Gastroesophageal sphincter (tissue), 4 donors: ENCODE data around the gene MAN2C1. TPM values are rescaled to one million over a fixed set of nuclear protein-coding genes. Genes with fewer than 3 reads are reported as not detected.

Source experiments
- ATAC-seq: fragments of 150-250 bp; one replicate; pipeline ENCODE4 v1.9.1; 2016; ENCODE audit warnings: mild to moderate bottlenecking, moderate library complexity
- H3K27ac ChIP-seq, 4 donors: fragments of 200-600 bp; sonication (generic) in 3 of 4; 1 replicate in 3 of 4; 2 replicates in 1 of 4; pipeline ENCODE4 v1.5.1; 2016 to 2019
- H3K27me3 ChIP-seq: fragments of 200-600 bp; sonication (generic); one replicate; pipeline ENCODE4 v1.5.1; 2019
- H3K36me3 ChIP-seq, 2 donors: fragments of 200-600 bp; sonication (generic); one replicate each; pipeline ENCODE4 v1.5.1; 2019; ENCODE audit warnings: control low read depth in 1 of 2
- H3K4me1 ChIP-seq, 3 donors: fragments of 200-600 bp; sonication (generic); 1 replicate in 2 of 3; 2 replicates in 1 of 3; pipeline ENCODE4 v1.5.1; 2016 to 2019; ENCODE audit warnings: control low read depth in 2 of 3
- H3K4me3 ChIP-seq, 2 donors: fragments of 200-600 bp; sonication (generic); one replicate each; pipeline ENCODE4 v1.5.1; 2019; ENCODE audit warnings: mild to moderate bottlenecking in 1 of 2, moderate library complexity in 1 of 2
- H3K9me3 ChIP-seq, 3 donors: fragments of 200-600 bp; sonication (generic); one replicate each; pipeline ENCODE4 v1.5.1; 2017 to 2019; ENCODE audit warnings: control low read depth in 2 of 3
- EP300 ChIP-seq: sonication (generic); formaldehyde crosslinking; IDR thresholded peaks from one replicate; pipeline ENCODE4 v1.6.1; 2017; ENCODE audit warnings: antibody characterized with exemption, mild to moderate bottlenecking
- POLR2A ChIP-seq, 2 donors: fragments of 450-650 bp; IDR thresholded peaks; one replicate each; pipeline ENCODE4 v1.6.1; 2017; ENCODE audit warnings: antibody characterized with exemption in 2 of 2, mild to moderate bottlenecking in 2 of 2, moderate library complexity in 1 of 2
- POLR2AphosphoS5 ChIP-seq: sonication (generic); formaldehyde crosslinking; IDR thresholded peaks from one replicate; pipeline ENCODE4 v1.6.1; 2017; ENCODE audit warnings: antibody characterized with exemption
- WGBS, 2 donors: methylation state at CpG; one replicate each; pipeline ENCODE4 v1.1.5; 2018; ENCODE audit warnings: low coverage in 1 of 2; 5-methylcytosine and 5-hydroxymethylcytosine counted together
- total RNA-seq, 4 donors: library from RNA; depleted of rRNA; stranded (reverse); fragments of >200 nt; gene quantifications; one replicate each; pipeline ENCODE4 v1.1.0, GENCODE V29; 2016
- TF ChIP-seq, protein P1 (sequence below), 4 experiments: fragments of 200-600 bp in 2 of 4; fragments of 450-650 bp in 2 of 4; sonication (generic) in 1 of 4; IDR thresholded peaks; one replicate each; pipeline ENCODE4 v1.5.1; 2017 to 2019; ENCODE audit warnings: antibody characterized with exemption in 4 of 4, mild to moderate bottlenecking in 2 of 4, moderate library complexity in 2 of 4

MAN2C1 gene
- total RNA-seq, 4 donors from 2014 or later, result 78.2 to 269 (median 102) TPM

DNA sequence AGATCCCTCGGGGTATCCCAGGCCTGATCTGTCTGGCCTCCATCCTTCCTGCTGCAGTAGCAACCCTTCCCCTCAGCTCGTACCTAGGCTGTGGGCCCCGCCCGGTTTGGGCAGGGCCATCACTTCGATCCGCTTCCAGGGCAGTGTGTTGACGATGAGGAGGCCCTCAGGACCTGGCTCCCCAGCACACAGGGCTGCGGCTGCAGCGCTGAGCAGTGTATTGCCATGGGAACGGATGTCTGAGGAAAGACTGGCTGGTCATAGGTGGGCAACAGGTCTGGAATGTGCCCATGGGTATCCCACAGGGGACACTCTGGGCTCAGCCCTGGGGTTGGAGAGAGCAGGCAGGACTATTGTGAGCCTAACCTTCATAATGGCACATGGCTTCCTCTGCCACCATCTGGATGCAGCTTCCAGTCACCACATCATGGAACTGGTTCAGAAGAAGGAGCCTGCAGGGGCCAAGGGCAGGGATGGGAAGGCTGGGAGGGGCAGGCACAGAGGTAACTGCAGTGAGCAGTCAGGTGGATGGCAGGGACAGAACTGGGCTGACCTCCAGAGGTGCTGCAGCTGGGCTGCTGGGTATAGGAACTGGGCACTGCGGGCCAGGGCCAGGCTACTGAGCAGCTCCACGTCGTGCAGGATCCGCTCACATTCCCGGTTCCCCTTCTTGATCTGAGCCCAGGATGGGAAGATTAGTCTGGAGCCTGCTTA is 8.7 kb downstream of the MAN2C1 start:
- Histone ChIP-seq H3K36me3 (peaks cover 0 to 100% of the 10 kb centered on the region in 2 donors), H3K9me3 (no peaks in the 10 kb centered on the region), H3K4me3 (no peak overlapping the region), H3K27ac (no peak overlapping the region), H3K27me3 (no peaks in the 10 kb centered on the region), H3K4me1 (no peaks in the 10 kb centered on the region)
- no peak for ATAC-seq
- no CpG with 5 or more reads among the region's 15 CpGs for WGBS, 2 donors
- TF ChIP-seq EP300, result no peak
- TF ChIP-seq POLR2A (IDR thresholded peaks at IDR 0.05), result no peak
- no peak for TF ChIP-seq POLR2AphosphoS5
- TF ChIP-seq, protein P1, sequence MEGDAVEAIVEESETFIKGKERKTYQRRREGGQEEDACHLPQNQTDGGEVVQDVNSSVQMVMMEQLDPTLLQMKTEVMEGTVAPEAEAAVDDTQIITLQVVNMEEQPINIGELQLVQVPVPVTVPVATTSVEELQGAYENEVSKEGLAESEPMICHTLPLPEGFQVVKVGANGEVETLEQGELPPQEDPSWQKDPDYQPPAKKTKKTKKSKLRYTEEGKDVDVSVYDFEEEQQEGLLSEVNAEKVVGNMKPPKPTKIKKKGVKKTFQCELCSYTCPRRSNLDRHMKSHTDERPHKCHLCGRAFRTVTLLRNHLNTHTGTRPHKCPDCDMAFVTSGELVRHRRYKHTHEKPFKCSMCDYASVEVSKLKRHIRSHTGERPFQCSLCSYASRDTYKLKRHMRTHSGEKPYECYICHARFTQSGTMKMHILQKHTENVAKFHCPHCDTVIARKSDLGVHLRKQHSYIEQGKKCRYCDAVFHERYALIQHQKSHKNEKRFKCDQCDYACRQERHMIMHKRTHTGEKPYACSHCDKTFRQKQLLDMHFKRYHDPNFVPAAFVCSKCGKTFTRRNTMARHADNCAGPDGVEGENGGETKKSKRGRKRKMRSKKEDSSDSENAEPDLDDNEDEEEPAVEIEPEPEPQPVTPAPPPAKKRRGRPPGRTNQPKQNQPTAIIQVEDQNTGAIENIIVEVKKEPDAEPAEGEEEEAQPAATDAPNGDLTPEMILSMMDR (IDR thresholded peaks at IDR 0.05), result no peak

DNA sequence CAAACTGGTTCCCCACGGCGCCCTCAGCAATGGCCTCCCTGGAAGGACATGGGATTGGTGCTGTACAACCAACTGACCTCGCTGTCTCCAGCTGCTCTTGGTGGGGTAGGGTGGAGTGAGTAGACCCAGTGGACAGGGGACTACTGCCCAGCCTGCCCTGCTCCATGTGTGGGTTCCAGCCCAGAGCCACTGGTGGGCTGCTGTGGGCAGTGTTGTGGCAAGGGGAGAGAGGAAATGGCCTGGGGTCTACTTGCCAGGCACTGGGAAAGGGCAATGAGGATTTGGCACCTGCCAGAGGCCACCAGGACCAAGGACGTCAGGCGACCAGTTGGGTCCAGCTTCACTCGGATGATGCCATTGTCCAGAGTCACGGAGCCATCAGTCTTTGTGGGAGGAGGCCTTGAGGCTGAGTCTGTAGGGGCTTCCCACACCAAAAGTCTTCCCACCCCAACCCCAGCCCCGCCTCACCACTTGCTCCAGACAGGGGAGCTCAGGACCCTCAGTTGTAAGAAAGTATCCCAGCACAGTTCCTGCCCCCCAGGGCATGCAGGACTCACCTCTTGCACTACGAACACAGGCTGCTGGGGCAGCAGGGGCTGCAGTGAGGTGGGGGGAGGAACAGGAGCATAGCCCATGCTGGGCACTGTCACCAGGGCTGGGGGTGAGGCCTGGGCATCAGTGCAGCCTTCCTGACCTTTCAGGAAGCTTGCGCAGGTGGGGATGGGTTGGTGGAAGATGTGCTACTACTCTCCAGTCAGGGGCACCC is 9.5 kb downstream of the MAN2C1 start:
- Histone ChIP-seq H3K27me3 (no peaks in the 10 kb centered on the region), H3K36me3 (peaks cover 0 to 100% of the 10 kb centered on the region in 2 donors), H3K4me1 (no peaks in the 10 kb centered on the region), H3K4me3 (no peak overlapping the region), H3K9me3 (no peaks in the 10 kb centered on the region), H3K27ac (no peak overlapping the region)
- ATAC-seq, result no peak
- no peak for TF ChIP-seq EP300
- TF ChIP-seq, protein P1 (IDR thresholded peaks at IDR 0.05), result no peak
- TF ChIP-seq POLR2AphosphoS5, result no peak
- TF ChIP-seq POLR2A (IDR thresholded peaks at IDR 0.05), result no peak
- 100% methylated on average over 1 of the region's 10 CpGs; no CpG with 5 or more reads in 1 of the 2 donors for WGBS, 2 donors

DNA sequence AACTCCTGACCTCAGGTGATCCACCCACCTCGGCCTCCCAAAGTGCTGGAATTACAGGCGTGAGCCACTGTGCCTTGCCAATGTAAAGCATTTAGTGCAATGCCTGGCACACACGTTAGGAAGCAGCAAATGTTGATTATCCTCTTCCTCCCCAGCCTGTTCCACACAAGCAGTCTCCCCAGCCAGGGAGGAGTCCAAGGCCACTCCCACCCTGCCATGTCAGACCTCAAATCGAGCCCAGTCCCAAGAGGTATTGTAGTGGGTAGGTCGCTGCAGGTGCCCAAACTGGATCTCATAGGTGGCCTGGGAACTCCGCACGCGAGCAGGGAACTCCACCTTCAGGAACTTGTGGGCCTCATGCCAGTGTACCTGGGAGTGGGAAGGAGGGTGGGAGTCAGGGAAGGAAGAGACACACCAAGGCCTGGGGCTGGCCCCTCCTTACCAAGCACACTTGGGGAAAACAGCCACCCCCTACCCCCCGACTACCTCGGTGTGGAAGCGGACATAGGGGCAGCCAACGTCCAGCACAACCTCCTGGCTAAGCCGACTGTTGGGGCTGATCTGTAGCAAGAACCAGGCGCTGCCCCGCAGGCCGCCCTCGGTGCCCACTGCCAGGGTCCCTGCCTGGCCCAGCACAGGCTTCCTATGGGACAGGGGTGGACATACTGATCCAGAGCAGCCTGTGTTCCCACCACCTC is 10.3 kb downstream of the MAN2C1 start:
- Histone ChIP-seq H3K4me3 (no peak overlapping the region), H3K27ac (no peak overlapping the region), H3K27me3 (no peaks in the 10 kb centered on the region), H3K9me3 (no peaks in the 10 kb centered on the region), H3K4me1 (no peaks in the 10 kb centered on the region), H3K36me3 (peaks cover 0 to 93% of the 10 kb centered on the region in 2 donors)
- ATAC-seq, result no peak
- TF ChIP-seq POLR2AphosphoS5, result no peak
- no peak for TF ChIP-seq POLR2A (IDR thresholded peaks at IDR 0.05)
- TF ChIP-seq, protein P1 (IDR thresholded peaks at IDR 0.05), result no peak
- no peak for TF ChIP-seq EP300
- 93% methylated on average over 3 of the region's 17 CpGs; no CpG with 5 or more reads in 1 of the 2 donors for WGBS, 2 donors

DNA sequence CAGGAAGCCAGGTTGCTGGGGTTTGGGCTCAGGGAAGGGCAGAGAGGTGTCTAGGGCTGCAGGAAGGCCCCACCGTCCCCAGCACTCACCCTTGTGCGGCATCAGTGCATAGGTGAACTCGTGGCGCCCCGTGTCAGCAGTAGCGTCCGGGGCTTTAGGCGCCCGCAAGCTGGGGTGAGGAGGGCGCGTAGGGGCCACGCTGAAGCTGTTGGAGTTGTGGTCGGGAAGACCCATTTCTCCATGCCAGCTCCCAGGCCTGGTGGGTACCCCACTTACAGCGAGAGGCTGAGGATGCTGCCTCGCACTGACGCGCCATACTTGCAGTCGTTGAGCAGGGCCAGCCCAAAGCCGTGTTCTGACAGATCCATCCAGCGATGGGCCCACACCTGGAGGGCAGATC is 11.9 kb downstream of the MAN2C1 start:
- Histone ChIP-seq H3K4me3 (no peak overlapping the region), H3K4me1 (no peaks in the 10 kb centered on the region), H3K9me3 (no peaks in the 10 kb centered on the region), H3K36me3 (peaks cover 0 to 77% of the 10 kb centered on the region in 2 donors), H3K27ac (no peak overlapping the region), H3K27me3 (no peaks in the 10 kb centered on the region)
- TF ChIP-seq, protein P1 (IDR thresholded peaks at IDR 0.05), result no peak
- TF ChIP-seq POLR2A (IDR thresholded peaks at IDR 0.05) (no peak), POLR2AphosphoS5 (no peak), EP300 (no peak)
- ATAC-seq, result no peak
- 89% methylated on average over 3 of the region's 20 CpGs; no CpG with 5 or more reads in 1 of the 2 donors for WGBS, 2 donors
